Chondrocyte (in vitro differentiated cells): ENCODE measurements around the gene HDAC9. TPM values are rescaled to one million over a fixed set of nuclear protein-coding genes. Genes with fewer than 3 reads are reported as not detected.

ENCODE experiments used
- DNase-seq: peaks from one replicate; pipeline ENCODE4 v3.0.0; 2021; ENCODE audit warnings: mixed read lengths, low spot score
- H3K27ac Mint-ChIP-seq: one replicate; pipeline ENCODE4 v1.8.0; 2021; ENCODE audit warnings: mild to moderate bottlenecking, moderate library complexity, mixed read lengths; ENCODE audit not compliant: unreplicated experiment
- H3K27me3 Mint-ChIP-seq: 2 replicates; pipeline ENCODE4 v1.8.0; 2021; ENCODE audit warnings: low read depth, mixed read lengths
- H3K36me3 Mint-ChIP-seq: 2 replicates; pipeline ENCODE4 v1.8.0; 2021; ENCODE audit warnings: low read depth, mixed read lengths
- H3K4me1 Mint-ChIP-seq: 2 replicates; pipeline ENCODE4 v1.8.0; 2021; ENCODE audit warnings: low read depth, mild to moderate bottlenecking, mixed read lengths
- H3K4me3 Mint-ChIP-seq: one replicate; pipeline ENCODE4 v1.8.0; 2021; ENCODE audit warnings: mild to moderate bottlenecking, moderate library complexity, mixed read lengths; ENCODE audit not compliant: unreplicated experiment
- H3K9me3 Mint-ChIP-seq: 2 replicates; pipeline ENCODE4 v1.8.0; 2021; ENCODE audit warnings: low read depth, mixed read lengths
- CTCF ChIP-seq: fragments of 200-600 bp; sonication (generic); IDR thresholded peaks from 2 replicates; pipeline ENCODE4 v1.5.0; 2021; ENCODE audit warnings: antibody characterized with exemption, mild to moderate bottlenecking, moderate library complexity
- total RNA-seq: library from RNA; stranded (reverse); gene quantifications from 3 replicates; pipeline ENCODE4 v1.2.1, GENCODE V29; 2021

Gene HDAC9
- total RNA-seq, 1 donor from 2014 or later, result 5.9 TPM

- peaks cover 28% of the 10 kb centered on the region for H3K4me1 Mint-ChIP-seq
- no peak for DNase-seq
- H3K27me3 Mint-ChIP-seq, result no peaks in the 10 kb centered on the region
- no peaks in the 10 kb centered on the region for H3K9me3 Mint-ChIP-seq
- H3K27ac Mint-ChIP-seq, result no peak overlapping the region
- no peaks in the 10 kb centered on the region for H3K36me3 Mint-ChIP-seq
- no peak overlapping the region for H3K4me3 Mint-ChIP-seq
- TF ChIP-seq CTCF, result no peak
Measured at GRCh38 chr7:18900803-18901202, 405.3 kb downstream of the HDAC9 start.

GRCh38 chr7:18901351-18901750 is 405.8 kb downstream of the HDAC9 start:
- H3K27ac Mint-ChIP-seq, result no peak overlapping the region
- no peak for DNase-seq
- no peaks in the 10 kb centered on the region for H3K9me3 Mint-ChIP-seq
- TF ChIP-seq CTCF, result no peak
- H3K4me3 Mint-ChIP-seq, result no peak overlapping the region
- no peaks in the 10 kb centered on the region for H3K27me3 Mint-ChIP-seq
- H3K36me3 Mint-ChIP-seq, result no peaks in the 10 kb centered on the region
- peaks cover 25% of the 10 kb centered on the region for H3K4me1 Mint-ChIP-seq

- H3K4me3 Mint-ChIP-seq, result no peak overlapping the region
- H3K27me3 Mint-ChIP-seq, result no peaks in the 10 kb centered on the region
- no peak for DNase-seq
- peaks cover 23% of the 10 kb centered on the region for H3K4me1 Mint-ChIP-seq
- no peaks in the 10 kb centered on the region for H3K9me3 Mint-ChIP-seq
- H3K27ac Mint-ChIP-seq, result no peak overlapping the region
- H3K36me3 Mint-ChIP-seq, result no peaks in the 10 kb centered on the region
- TF ChIP-seq CTCF, result no peak
Measured at GRCh38 chr7:18901982-18902421, 406.5 kb downstream of the HDAC9 start.

GRCh38 chr7:18902892-18903291 is 407.3 kb downstream of the HDAC9 start:
- H3K9me3 Mint-ChIP-seq, result no peaks in the 10 kb centered on the region
- TF ChIP-seq CTCF, result no peak
- H3K4me3 Mint-ChIP-seq, result no peak overlapping the region
- H3K27ac Mint-ChIP-seq, result no peak overlapping the region
- no peaks in the 10 kb centered on the region for H3K36me3 Mint-ChIP-seq
- DNase-seq, result no peak
- no peaks in the 10 kb centered on the region for H3K27me3 Mint-ChIP-seq
- peaks cover 23% of the 10 kb centered on the region for H3K4me1 Mint-ChIP-seq

- no peak overlapping the region for H3K4me3 Mint-ChIP-seq
- DNase-seq, result no peak
Measured at GRCh38 chr7:18903695-18904094, 408.1 kb downstream of the HDAC9 start.

More at GRCh38 chr7:18903695-18904094, 408.1 kb downstream of the HDAC9 start:
- peaks cover under 1% of the 10 kb centered on the region for H3K9me3 Mint-ChIP-seq
- H3K27me3 Mint-ChIP-seq, result no peaks in the 10 kb centered on the region
- H3K27ac Mint-ChIP-seq, result no peak overlapping the region
- no peaks in the 10 kb centered on the region for H3K36me3 Mint-ChIP-seq
- peaks cover 23% of the 10 kb centered on the region for H3K4me1 Mint-ChIP-seq
- TF ChIP-seq CTCF, result no peak
